GM12878 (cell line): Measurements from ENCODE around the gene KRAS. TPM values are rescaled to one million over a fixed set of nuclear protein-coding genes. Genes with fewer than 3 reads are reported as not detected.

Experiments used
- ATAC-seq: fragments of 200-7000 bp; cut with Tn5 transposase; 3 replicates; pipeline ENCODE4 v1.9.1; 2020; ENCODE audit warnings: mild to moderate bottlenecking, moderate library complexity
- BruUV-seq: library from RNA; stranded (reverse); fragments of 400-500 nt; replicated peaks from 2 replicates; lab custom pipeline; 2021; lab: Mats Ljungman, UMichigan
- CTCF ChIA-PET: fragments of 300-600 bp; sonication (Branson Sonifier 250); formaldehyde crosslinking; extraction: SDS; loops from one replicate; lab custom pipeline; 2021; ENCODE audit warnings: inconsistent platforms; lab: Yijun Ruan, JAX
- POLR2A ChIA-PET: fragments of 350-600 bp; formaldehyde crosslinking; extraction: SDS; loops from one replicate; lab custom pipeline; 2021; ENCODE audit warnings: inconsistent platforms; lab: Charles Lee
- RAD21 ChIA-PET: fragments of 300-600 bp; sonication (Branson Sonifier 250); formaldehyde crosslinking; loops from one replicate; lab custom pipeline; 2023; ENCODE audit warnings: antibody characterized with exemption; ENCODE audit not compliant: unreplicated experiment; lab: Charles Lee
- SMC1A ChIA-PET: fragments of 300-600 bp; sonication (Branson Sonifier 250); formaldehyde crosslinking; loops from one replicate; lab custom pipeline; 2023; ENCODE audit not compliant: unreplicated experiment, uncharacterized antibody; lab: Charles Lee
- DNase-seq: peaks from one replicate; pipeline ENCODE4 v3.0.0-alpha.2; 2011; ENCODE audit warnings: low read depth, low spot score
- FAIRE-seq: peaks from 3 replicates; lab custom pipeline; 2011; peaks lifted over from hg19 to GRCh38; lab: Jason Lieb, UNC
- H2AFZ ChIP-seq: 2 replicates; pipeline ENCODE4 v1.6.0; 2011; ENCODE audit warnings: low read depth, low read length, control low read depth; ENCODE audit not compliant: control insufficient read depth
- H3K27ac ChIP-seq: 2 replicates; pipeline ENCODE4 v1.5.1; 2011; ENCODE audit warnings: control low read depth; ENCODE audit not compliant: control insufficient read depth, insufficient read depth
- H3K27me3 ChIP-seq, 2 experiments: replicated peaks in 1 of 2; 2 replicates each; pipeline versions ENCODE4 v1.6.0 to v1.6.1; 2011; ENCODE audit warnings: low read length in 1 of 2; ENCODE audit not compliant: control insufficient read depth in 2 of 2, insufficient read depth in 2 of 2
- H3K36me3 ChIP-seq, 2 experiments: 2 replicates each; pipeline ENCODE4 v1.5.1; 2011; ENCODE audit warnings: low read length in 1 of 2; ENCODE audit not compliant: control insufficient read depth in 2 of 2, insufficient read depth in 2 of 2
- H3K4me1 ChIP-seq: 2 replicates; pipeline ENCODE4 v1.6.1; 2011; ENCODE audit warnings: mild to moderate bottlenecking, low read length, moderate library complexity, mixed read lengths; ENCODE audit not compliant: control insufficient read depth, insufficient read depth
- H3K4me2 ChIP-seq: 2 replicates; pipeline ENCODE4 v1.6.0; 2011; ENCODE audit warnings: control low read depth; ENCODE audit not compliant: control insufficient read depth, insufficient read depth
- H3K4me3 ChIP-seq: fragments of 200-600 bp; sonication (generic); 2 replicates; pipeline ENCODE4 v1.5.1; 2016
- H3K79me2 ChIP-seq: 2 replicates; pipeline ENCODE4 v1.6.0; 2011; ENCODE audit warnings: low read length; ENCODE audit not compliant: control insufficient read depth, insufficient read depth
- H3K9ac ChIP-seq: 2 replicates; pipeline ENCODE4 v1.8.0; 2011; ENCODE audit warnings: low read length, control low read depth, mixed read lengths; ENCODE audit not compliant: control insufficient read depth, insufficient read depth
- H3K9me3 ChIP-seq: replicated peaks from 3 replicates; pipeline ENCODE4 v1.5.1; 2011; ENCODE audit warnings: mild to moderate bottlenecking, low read length; ENCODE audit not compliant: control insufficient read depth, insufficient read depth
- H4K20me1 ChIP-seq: 2 replicates; pipeline ENCODE4 v1.6.0; 2011; ENCODE audit not compliant: control insufficient read depth, insufficient read depth
- MYC ChIP-seq: IDR thresholded peaks from 2 replicates; pipeline ENCODE4 v1.6.1; 2011; ENCODE audit warnings: mild to moderate bottlenecking, low read length, moderate library complexity, inconsistent platforms; ENCODE audit not compliant: insufficient read depth, insufficient replicate concordance, insufficient read length, severe bottlenecking
- NBN ChIP-seq: fragments of 450-650 bp; IDR thresholded peaks from 2 replicates; pipeline ENCODE4 v1.6.1; 2016
- NFYB ChIP-seq: IDR thresholded peaks from 2 replicates; pipeline ENCODE4 v1.6.1; 2011; ENCODE audit warnings: low read depth, mild to moderate bottlenecking, low read length, improper control_type of control experiment, moderate library complexity; ENCODE audit not compliant: insufficient read depth
- NR2C1 ChIP-seq: fragments of 450-650 bp; IDR thresholded peaks from 2 replicates; pipeline ENCODE4 v1.6.1; 2017; ENCODE audit warnings: antibody characterized with exemption, mild to moderate bottlenecking, moderate library complexity
- NR2F1 ChIP-seq: fragments of 450-650 bp; conservative IDR thresholded peaks from 2 replicates; pipeline ENCODE4 v1.6.1; 2017; ENCODE audit warnings: mild to moderate bottlenecking
- PAX8 ChIP-seq: fragments of 450-650 bp; IDR thresholded peaks from 2 replicates; pipeline ENCODE4 v1.6.1; 2017; ENCODE audit warnings: mild to moderate bottlenecking, moderate library complexity
- PML ChIP-seq: IDR thresholded peaks from 2 replicates; pipeline ENCODE4 v1.6.1; 2012; ENCODE audit warnings: low read length, inconsistent platforms
- RB1 ChIP-seq: fragments of 450-650 bp; formaldehyde crosslinking; IDR thresholded peaks from 2 replicates; pipeline ENCODE4 v1.6.1; 2017; ENCODE audit warnings: mild to moderate bottlenecking, borderline replicate concordance
- SP1 ChIP-seq: IDR thresholded peaks from one replicate; pipeline ENCODE4 v1.6.1; 2011; ENCODE audit warnings: low read depth, low read length
- ZNF207 ChIP-seq: fragments of 450-650 bp; IDR thresholded peaks from 2 replicates; pipeline ENCODE4 v1.6.1; 2014; ENCODE audit warnings: antibody characterized with exemption, mild to moderate bottlenecking, borderline replicate concordance
- WGBS: methylation state at CpG from one replicate; pipeline ENCODE4 v1.1.6; 2016; ENCODE audit warnings: low lambda C conversion rate; ENCODE audit not compliant: insufficient replicate concordance, insufficient coverage; ENCODE audit errors: missing lambda C conversion rate; 5-methylcytosine and 5-hydroxymethylcytosine counted together
- in situ Hi-C: fragments of 300-500 bp; cut with MboI; formaldehyde crosslinking; loops from 9 replicates; pipeline ENCODE4 v1.14.3; 2018; ENCODE audit warnings: mixed read lengths
- intact Hi-C: fragments of 100-400 bp; cut with micrococcal nuclease; formaldehyde crosslinking; loops from one replicate; pipeline ENCODE4 v1.14.2; 2022; ENCODE audit not compliant: unreplicated experiment
- polyA plus RNA-seq, 11 experiments: library from polyadenylated mRNA; depleted of rRNA in 4 of 11; unstranded in 6 of 11; stranded (reverse) in 5 of 11; fragments of >200 nt; fragmentation: Nextera tagmentation in 4 of 11; fragmentation: Illumina TruSeq in 1 of 11; extraction: Ambion mirVana in 4 of 11; extraction: Trizol in 1 of 11; gene quantifications; 1 replicate in 1 of 11; 2 replicates in 10 of 11; pipeline versions ENCODE4 v1.2.1 to v1.2.3, GENCODE V29; 2011 to 2016; ENCODE audit warnings: inconsistent platforms in 2 of 11, missing spikeins in 2 of 11, low read depth in 1 of 11
- total RNA-seq, 4 experiments: library from RNA; depleted of rRNA in 3 of 4; stranded (reverse); fragments of >200 nt in 3 of 4; fragmentation: Illumina TruSeq in 1 of 4; extraction: Trizol in 1 of 4; gene quantifications; 2 replicates each; pipeline versions ENCODE4 v1.2.1 to v1.2.3, GENCODE V29; 2013 to 2021
- TF ChIP-seq, protein P1 (sequence below): fragments of 450-650 bp; IDR thresholded peaks from 2 replicates; pipeline ENCODE4 v1.6.1; 2016; ENCODE audit warnings: mild to moderate bottlenecking
- TF ChIP-seq, protein P2 (sequence below): fragments of 450-650 bp; IDR thresholded peaks from 2 replicates; pipeline ENCODE4 v1.6.1; 2016; ENCODE audit warnings: mild to moderate bottlenecking, moderate library complexity, borderline replicate concordance
- TF ChIP-seq, protein P3 (sequence below): fragments of 450-650 bp; IDR thresholded peaks from 2 replicates; pipeline ENCODE4 v1.6.1; 2017; ENCODE audit warnings: low read depth, mild to moderate bottlenecking, moderate library complexity

Gene KRAS
- total and polyA plus RNA-seq, 10 of the 15 experiments (the other 5 are each of a cell fraction or from before 2014, with no cell fraction given), result 3.1 to 23.8 (median 8.0) TPM

- no peak for TF ChIP-seq NFYB
Observed at GRCh38 chr12:25251769-25252168, 1.0 kb upstream of the KRAS start (continued).

- DNase-seq (no peak), FAIRE-seq (peak; percentile 38), ATAC-seq (peak; percentile 71)
- WGBS, result under 1% methylated on average over 10 of the region's 56 CpGs
- ChIA-PET RAD21 (interaction anchor here (0.7 to 2.1 kb wide), 5 partner anchors 9 to 133 kb away, joined by 3 to 10 read pairs (median 6); no protein-coding TSS in a partner anchor), POLR2A (interaction anchor here (0.8 to 1.6 kb wide), 8 partner anchors 8 to 134 kb away, joined by 3 to 5 read pairs (median 4); no protein-coding TSS in a partner anchor), SMC1A (interaction anchor here (1.0 to 1.4 kb wide), 4 partner anchors 8 to 115 kb away, joined by 3 to 4 read pairs (median 4); no protein-coding TSS in a partner anchor), CTCF (interaction anchor here (1.1 to 1.3 kb wide), 2 partner anchors 9 kb away, joined by 7 read pairs; no protein-coding TSS in a partner anchor)
- no peaks in the 10 kb centered on the region; the same call in 1 of the 3 replicates for H3K9me3 ChIP-seq
- no peaks in the 10 kb centered on the region for H3K27me3 ChIP-seq
- intact Hi-C loops (loop anchor here (2.0 kb wide), 1 partner anchor 71 kb away; no protein-coding TSS in a partner anchor), in situ Hi-C loops (no loop called here)
- H3K9ac ChIP-seq, result peak overlapping the region; percentile 76
- H2AFZ ChIP-seq, result peak overlapping the region; percentile 56
- H3K4me3 ChIP-seq, result peak overlapping the region; percentile 98
- peaks cover 10% of the 10 kb centered on the region for H3K4me1 ChIP-seq
- H3K27ac ChIP-seq, result peak overlapping the region; percentile 70
- TSS peak; percentile 50 for BruUV-seq
- no peaks in the 10 kb centered on the region for H4K20me1 ChIP-seq
- H3K36me3 ChIP-seq, result no peaks in the 10 kb centered on the region; a peak in 1 of 4 replicates
- H3K79me2 ChIP-seq, result peaks cover 31% of the 10 kb centered on the region
- H3K4me2 ChIP-seq, result peak overlapping the region; percentile 76
- 0 out of 2 replicates have a peak, but pooled peaks have one; percentile 28 for TF ChIP-seq RB1
- no peak for TF ChIP-seq SP1
- no peak for TF ChIP-seq MYC
- TF ChIP-seq, protein P1, sequence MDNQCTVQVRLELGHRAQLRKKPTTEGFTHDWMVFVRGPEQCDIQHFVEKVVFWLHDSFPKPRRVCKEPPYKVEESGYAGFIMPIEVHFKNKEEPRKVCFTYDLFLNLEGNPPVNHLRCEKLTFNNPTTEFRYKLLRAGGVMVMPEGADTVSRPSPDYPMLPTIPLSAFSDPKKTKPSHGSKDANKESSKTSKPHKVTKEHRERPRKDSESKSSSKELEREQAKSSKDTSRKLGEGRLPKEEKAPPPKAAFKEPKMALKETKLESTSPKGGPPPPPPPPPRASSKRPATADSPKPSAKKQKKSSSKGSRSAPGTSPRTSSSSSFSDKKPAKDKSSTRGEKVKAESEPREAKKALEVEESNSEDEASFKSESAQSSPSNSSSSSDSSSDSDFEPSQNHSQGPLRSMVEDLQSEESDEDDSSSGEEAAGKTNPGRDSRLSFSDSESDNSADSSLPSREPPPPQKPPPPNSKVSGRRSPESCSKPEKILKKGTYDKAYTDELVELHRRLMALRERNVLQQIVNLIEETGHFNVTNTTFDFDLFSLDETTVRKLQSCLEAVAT, result 0 out of 2 replicates have a peak, but pooled peaks have one; percentile 12
- TF ChIP-seq, protein P2, sequence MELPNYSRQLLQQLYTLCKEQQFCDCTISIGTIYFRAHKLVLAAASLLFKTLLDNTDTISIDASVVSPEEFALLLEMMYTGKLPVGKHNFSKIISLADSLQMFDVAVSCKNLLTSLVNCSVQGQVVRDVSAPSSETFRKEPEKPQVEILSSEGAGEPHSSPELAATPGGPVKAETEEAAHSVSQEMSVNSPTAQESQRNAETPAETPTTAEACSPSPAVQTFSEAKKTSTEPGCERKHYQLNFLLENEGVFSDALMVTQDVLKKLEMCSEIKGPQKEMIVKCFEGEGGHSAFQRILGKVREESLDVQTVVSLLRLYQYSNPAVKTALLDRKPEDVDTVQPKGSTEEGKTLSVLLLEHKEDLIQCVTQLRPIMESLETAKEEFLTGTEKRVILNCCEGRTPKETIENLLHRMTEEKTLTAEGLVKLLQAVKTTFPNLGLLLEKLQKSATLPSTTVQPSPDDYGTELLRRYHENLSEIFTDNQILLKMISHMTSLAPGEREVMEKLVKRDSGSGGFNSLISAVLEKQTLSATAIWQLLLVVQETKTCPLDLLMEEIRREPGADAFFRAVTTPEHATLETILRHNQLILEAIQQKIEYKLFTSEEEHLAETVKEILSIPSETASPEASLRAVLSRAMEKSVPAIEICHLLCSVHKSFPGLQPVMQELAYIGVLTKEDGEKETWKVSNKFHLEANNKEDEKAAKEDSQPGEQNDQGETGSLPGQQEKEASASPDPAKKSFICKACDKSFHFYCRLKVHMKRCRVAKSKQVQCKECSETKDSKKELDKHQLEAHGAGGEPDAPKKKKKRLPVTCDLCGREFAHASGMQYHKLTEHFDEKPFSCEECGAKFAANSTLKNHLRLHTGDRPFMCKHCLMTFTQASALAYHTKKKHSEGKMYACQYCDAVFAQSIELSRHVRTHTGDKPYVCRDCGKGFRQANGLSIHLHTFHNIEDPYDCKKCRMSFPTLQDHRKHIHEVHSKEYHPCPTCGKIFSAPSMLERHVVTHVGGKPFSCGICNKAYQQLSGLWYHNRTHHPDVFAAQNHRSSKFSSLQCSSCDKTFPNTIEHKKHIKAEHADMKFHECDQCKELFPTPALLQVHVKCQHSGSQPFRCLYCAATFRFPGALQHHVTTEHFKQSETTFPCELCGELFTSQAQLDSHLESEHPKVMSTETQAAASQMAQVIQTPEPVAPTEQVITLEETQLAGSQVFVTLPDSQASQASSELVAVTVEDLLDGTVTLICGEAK, result no peak
- TF ChIP-seq NBN, result 0 out of 2 replicates have a peak, but pooled peaks have one; percentile 18
- TF ChIP-seq NR2C1, result no peak
- no peak for TF ChIP-seq ZNF207
- no peak for TF ChIP-seq NR2F1
- no peak for TF ChIP-seq PAX8
- no peak for TF ChIP-seq PML
- TF ChIP-seq, protein P3, sequence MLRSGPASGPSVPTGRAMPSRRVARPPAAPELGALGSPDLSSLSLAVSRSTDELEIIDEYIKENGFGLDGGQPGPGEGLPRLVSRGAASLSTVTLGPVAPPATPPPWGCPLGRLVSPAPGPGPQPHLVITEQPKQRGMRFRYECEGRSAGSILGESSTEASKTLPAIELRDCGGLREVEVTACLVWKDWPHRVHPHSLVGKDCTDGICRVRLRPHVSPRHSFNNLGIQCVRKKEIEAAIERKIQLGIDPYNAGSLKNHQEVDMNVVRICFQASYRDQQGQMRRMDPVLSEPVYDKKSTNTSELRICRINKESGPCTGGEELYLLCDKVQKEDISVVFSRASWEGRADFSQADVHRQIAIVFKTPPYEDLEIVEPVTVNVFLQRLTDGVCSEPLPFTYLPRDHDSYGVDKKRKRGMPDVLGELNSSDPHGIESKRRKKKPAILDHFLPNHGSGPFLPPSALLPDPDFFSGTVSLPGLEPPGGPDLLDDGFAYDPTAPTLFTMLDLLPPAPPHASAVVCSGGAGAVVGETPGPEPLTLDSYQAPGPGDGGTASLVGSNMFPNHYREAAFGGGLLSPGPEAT, result peak; percentile 24; the same call in 1 of the 2 replicates
Observed at GRCh38 chr12:25249931-25250738, 594 bp downstream of the KRAS start.
